SK-MEL-5 (cell line): Measurements from ENCODE around the gene IRS1. TPM values are rescaled to one million over a fixed set of nuclear protein-coding genes. Genes with fewer than 3 reads are reported as not detected.

Experiments
- DNase-seq: peaks from one replicate; pipeline ENCODE4 v3.0.0-alpha.2; 2016; ENCODE audit warnings: low read depth, low spot score
- in situ Hi-C: cut with HindIII; loops from 2 replicates; pipeline ENCODE4 v1.10.0; 2016; ENCODE audit warnings: low sequenced_read_pairs, high pct_unique_total_duplicates, low pct_unique_long_range_greater_than_20kb
- total RNA-seq: library from RNA; depleted of rRNA; stranded (reverse); fragments of >200 nt; shearing (Covaris generic); gene quantifications from 2 replicates; pipeline ENCODE4 v1.2.3, GENCODE V29; 2014; rRNA removed

The IRS1 gene
- total RNA-seq, 1 experiment from 2014 or later = 4.2 TPM

DNA sequence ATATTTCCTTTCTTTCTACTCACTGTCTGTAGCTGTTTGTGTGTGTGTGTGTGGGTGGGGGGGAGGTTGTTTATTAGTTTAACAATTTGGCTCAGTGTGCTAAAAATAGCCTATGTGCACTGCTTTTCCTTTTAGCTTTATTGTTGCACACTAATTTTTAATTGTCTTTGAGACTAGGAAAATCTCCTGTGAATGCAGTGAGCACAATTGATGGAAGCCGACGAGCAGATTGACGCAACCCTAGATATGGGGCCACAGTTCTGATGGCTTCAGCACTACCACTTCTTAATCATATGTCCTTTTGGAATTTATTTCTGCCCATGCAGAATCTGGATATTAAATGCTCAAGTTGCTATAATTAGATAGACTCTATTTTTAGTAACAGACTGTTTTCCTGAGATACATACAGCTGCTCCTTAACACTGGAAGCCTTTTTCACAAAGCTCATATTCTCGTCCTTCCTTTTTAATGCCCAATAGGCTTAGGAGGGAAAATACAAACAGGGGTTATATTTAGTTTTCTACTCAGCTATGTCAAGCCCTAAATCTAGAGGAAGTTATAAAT lies 109.1 kb downstream of the IRS1 start:
- in situ Hi-C loops = no loop called here
- no peak for DNase-seq

DNA sequence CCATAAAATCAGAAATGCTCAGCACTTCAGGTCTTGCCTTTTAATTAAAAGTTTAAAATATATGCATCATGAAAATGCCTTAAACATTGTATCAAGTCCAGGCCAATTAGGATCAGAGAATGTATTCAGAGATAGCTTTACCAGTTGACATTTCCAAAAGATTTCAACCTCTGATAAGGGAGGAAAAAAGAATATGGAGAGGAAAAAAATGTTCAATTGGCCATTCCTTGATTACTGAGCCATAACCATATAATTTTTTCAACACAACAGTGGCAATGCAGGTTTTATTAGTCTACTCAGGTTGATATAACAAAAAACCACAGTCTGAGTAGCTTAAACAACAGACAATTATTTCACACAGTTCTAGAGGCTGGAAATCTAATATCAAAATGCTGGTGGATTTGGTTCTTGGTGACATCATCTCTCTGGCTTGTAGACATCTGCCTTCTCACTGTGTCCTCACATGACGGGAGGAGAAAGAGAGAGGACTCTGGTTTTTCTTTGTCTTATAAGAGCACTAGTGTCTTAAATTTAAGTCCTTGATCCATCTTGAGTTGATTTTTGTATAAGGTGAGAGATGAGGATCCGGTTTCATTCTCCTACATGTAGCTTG lies 111.9 kb downstream of the IRS1 start:
- in situ Hi-C loops = no loop called here
- DNase-seq = no peak

DNA sequence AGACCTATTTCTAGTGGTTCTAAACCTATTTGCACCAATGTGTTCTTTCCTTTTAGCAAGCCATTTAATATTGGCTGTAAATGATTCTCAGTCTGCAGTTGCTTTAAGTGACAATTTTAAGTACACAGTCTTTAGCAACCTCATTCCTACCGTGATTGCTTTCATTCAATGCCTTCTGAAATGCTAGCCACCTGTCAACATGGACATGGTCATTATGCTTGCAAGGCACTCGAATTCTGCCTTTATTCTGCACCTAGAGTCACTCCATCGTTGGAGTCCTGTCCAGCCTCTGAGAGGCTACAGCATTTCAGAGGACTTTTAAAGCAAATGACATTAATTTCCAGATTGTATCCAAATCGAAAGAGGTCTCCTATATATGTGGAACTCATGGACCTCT lies 115.1 kb downstream of the IRS1 start:
- no peak for DNase-seq
- in situ Hi-C loops = no loop called here

DNA sequence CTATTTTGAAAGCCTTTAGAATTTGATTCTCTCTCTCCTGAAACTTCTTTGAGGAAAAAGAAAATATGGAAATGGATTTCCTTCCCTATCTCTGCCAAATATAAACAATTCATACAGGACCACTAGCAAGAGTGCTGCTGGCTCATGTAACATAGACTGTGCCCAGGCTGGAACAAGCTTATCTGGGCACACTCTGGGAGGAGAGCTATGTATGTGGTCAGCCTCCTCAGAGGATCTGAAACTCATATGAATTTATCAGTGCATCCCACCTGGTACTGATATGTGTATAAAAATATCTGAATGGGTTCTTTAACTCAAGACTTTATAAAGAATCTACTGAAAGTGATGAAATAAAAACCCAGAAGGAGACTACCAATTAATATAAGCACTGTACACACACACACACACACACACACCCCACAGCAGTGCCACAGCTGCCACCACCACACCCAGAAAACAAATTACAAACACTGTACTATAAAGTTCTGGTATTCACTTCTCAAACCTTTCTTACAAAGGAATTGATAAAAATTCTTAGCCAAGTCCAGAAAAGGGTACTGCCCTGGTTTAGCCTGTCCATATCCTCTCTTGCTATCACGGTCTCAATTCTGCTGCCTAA lies 115.6 kb downstream of the IRS1 start:
- in situ Hi-C loops = no loop called here

DNA sequence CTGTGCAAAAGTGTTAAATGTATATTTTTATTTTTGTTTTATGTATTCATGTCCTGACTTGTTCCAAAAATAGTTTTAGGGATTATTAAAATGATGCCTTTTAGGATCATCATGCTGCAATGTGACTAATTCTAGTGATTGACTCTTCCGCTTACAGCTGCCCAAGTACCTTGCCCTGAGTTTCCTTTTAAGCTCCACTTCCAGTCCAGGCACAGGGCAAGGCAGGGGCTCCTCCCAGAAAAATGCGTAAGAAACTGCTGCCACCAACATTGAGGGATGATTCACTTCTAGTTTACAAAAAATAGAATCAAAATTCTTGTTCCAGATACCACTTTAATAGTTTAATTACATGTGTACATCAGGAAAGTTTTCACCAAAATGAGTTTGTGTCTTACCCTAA lies 116.4 kb downstream of the IRS1 start:
- in situ Hi-C loops = no loop called here
- no peak for DNase-seq

More for the DNA sequence above, 115.6 kb downstream of the IRS1 start:
- no peak for DNase-seq

Other genes with a start within 250 kb of the IRS1 start
- 13.2 and 13.4 TPM in 2 replicates for gene RHBDD1, start 36.2 kb upstream of the IRS1 start, total RNA-seq